ENCODE measurements around the gene FBXL7. TPM values are rescaled to one million over a fixed set of nuclear protein-coding genes. Genes with fewer than 3 reads are reported as not detected.

FBXL7 gene
- total RNA-seq, 1 donor from 2014 or later, result 4.4 TPM

GRCh38 chr5:15493501-15493900 is 6.5 kb upstream of the FBXL7 start:
- TF ChIP-seq, protein P1, sequence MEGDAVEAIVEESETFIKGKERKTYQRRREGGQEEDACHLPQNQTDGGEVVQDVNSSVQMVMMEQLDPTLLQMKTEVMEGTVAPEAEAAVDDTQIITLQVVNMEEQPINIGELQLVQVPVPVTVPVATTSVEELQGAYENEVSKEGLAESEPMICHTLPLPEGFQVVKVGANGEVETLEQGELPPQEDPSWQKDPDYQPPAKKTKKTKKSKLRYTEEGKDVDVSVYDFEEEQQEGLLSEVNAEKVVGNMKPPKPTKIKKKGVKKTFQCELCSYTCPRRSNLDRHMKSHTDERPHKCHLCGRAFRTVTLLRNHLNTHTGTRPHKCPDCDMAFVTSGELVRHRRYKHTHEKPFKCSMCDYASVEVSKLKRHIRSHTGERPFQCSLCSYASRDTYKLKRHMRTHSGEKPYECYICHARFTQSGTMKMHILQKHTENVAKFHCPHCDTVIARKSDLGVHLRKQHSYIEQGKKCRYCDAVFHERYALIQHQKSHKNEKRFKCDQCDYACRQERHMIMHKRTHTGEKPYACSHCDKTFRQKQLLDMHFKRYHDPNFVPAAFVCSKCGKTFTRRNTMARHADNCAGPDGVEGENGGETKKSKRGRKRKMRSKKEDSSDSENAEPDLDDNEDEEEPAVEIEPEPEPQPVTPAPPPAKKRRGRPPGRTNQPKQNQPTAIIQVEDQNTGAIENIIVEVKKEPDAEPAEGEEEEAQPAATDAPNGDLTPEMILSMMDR (IDR thresholded peaks at IDR 0.05; ENCODE audit: insufficient read depth, low read length, poor library complexity, severe bottlenecking), result no peak
- H3K4me3 ChIP-seq (ENCODE audit: low read depth, low read length), result no peak overlapping the region

DNA sequence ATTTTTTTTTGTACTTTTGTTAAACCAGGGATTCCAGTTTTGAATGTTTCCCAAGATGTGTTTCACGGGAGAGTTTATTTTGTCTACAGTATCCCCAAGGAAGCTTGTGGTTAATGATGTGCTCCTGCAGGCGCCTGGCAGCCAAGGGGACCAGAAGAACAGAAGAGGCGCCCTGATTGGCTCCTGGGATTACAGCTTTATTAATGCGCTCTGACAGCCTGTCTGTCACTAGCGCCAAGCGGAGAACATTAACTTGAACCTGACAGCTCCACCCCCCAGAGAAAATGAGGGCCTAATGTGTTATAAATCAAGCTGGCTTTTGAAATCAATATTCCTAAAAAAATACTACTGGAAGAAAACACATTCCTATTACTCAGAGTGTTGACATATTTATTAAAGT is 5.0 kb upstream of the FBXL7 start:
- Histone ChIP-seq H3K36me3 (ENCODE audit: control insufficient read depth, insufficient read depth, low read length) (no peaks in the 10 kb centered on the region), H3K4me3 (ENCODE audit: low read depth, low read length) (no peak overlapping the region), H3K27me3 (ENCODE audit: control insufficient read depth, insufficient read depth, low read length) (no peaks in the 10 kb centered on the region)
- DNase-seq (ENCODE audit: low read depth), result no peak
- TF ChIP-seq, protein P1 (IDR thresholded peaks at IDR 0.05; ENCODE audit: insufficient read depth, low read length, poor library complexity, severe bottlenecking), result no peak

More at GRCh38 chr5:15493501-15493900, 6.5 kb upstream of the FBXL7 start:
- Histone ChIP-seq H3K27me3 (ENCODE audit: control insufficient read depth, insufficient read depth, low read length) (peaks cover under 1% of the 10 kb centered on the region), H3K36me3 (ENCODE audit: control insufficient read depth, insufficient read depth, low read length) (no peaks in the 10 kb centered on the region)
- DNase-seq (ENCODE audit: low read depth), result no peak

GRCh38 chr5:15496886-15497285 is 3.1 kb upstream of the FBXL7 start:
- H3K4me3 ChIP-seq (ENCODE audit: low read depth, low read length), result no peak overlapping the region
- DNase-seq (ENCODE audit: low read depth), result no peak
- TF ChIP-seq, protein P1 (IDR thresholded peaks at IDR 0.05; ENCODE audit: insufficient read depth, low read length, poor library complexity, severe bottlenecking), result no peak
- no peaks in the 10 kb centered on the region for H3K27me3 ChIP-seq (ENCODE audit: control insufficient read depth, insufficient read depth, low read length)
- no peaks in the 10 kb centered on the region for H3K36me3 ChIP-seq (ENCODE audit: control insufficient read depth, insufficient read depth, low read length)

DNA sequence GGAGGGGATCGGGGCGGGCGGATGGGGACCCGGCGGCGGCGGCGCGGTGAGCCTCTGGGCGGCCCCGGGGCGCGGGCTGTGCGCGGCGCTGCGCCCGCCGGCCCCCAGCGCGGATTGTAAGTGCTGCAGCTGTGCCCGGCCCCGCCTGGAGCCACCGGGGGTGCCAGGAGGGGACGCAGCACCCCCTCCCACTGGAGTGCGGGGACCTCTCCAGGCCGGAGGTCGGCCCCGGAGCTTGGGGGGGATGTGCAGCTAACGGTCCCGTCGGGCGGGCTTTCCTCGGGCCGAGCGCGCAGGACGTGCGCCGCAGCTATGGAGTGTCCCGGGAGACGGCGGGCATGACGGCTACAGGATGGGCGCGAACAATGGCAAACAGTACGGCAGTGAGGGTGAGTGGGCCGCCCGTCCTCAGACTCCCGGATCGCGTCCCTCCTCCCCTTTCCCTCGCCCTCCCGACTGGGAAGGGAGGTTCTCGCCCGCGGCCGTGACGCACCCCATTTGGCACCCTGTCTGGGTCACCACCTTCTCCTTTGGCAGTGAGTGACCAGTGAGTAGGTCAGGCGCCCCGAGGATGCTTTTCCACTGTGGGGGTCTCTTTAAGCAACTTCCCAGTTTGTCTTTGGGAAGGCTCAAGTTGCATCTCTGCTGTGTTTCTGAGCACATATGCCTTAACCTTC is 483 bp downstream of the FBXL7 start:
- Histone ChIP-seq H3K27me3 (ENCODE audit: control insufficient read depth, insufficient read depth, low read length) (no peaks in the 10 kb centered on the region), H3K36me3 (ENCODE audit: control insufficient read depth, insufficient read depth, low read length) (no peaks in the 10 kb centered on the region), H3K4me3 (ENCODE audit: low read depth, low read length) (peak overlapping the region; percentile 93)
- TF ChIP-seq, protein P1 (IDR thresholded peaks at IDR 0.05; ENCODE audit: insufficient read depth, low read length, poor library complexity, severe bottlenecking), result no peak
- no peak for DNase-seq (ENCODE audit: low read depth)

DNA sequence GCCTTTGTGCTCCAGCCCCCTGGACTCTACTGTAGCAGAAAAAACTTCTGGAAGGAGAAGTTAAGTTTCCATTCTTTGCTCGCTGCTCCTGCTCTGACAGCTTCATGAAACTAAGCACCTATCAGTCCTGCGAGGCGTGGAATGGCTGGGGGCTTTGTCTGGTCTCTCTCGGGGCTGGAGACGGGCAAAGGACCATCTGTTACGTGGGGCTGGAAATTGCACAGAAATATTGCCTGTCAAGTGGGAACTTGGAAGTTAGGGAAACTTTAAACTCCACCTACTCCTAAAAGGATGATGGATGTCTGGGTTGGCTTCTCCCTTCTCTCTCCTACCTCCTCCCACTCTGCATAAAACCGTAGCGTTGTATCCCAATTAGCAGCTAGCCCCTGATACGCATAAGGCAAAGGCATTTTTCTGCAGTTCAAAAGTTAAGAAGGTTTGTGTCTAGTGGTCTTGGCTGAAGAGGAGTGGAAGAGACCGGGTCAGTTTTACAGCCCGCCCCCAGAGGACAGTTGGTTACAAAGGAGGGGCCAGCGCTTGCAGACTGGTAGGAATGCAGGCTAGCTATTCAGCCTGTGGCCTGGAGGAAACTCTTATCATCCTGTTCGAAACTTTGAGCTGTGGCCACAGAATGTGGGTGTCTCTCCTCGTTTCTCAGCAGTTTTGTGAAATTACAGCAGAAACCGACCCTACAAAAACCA is 1.3 kb downstream of the FBXL7 start:
- Histone ChIP-seq H3K27me3 (ENCODE audit: control insufficient read depth, insufficient read depth, low read length) (no peaks in the 10 kb centered on the region), H3K36me3 (ENCODE audit: control insufficient read depth, insufficient read depth, low read length) (no peaks in the 10 kb centered on the region), H3K4me3 (ENCODE audit: low read depth, low read length) (peak overlapping the region; percentile 93)
- TF ChIP-seq, protein P1 (IDR thresholded peaks at IDR 0.05; ENCODE audit: insufficient read depth, low read length, poor library complexity, severe bottlenecking), result peak; percentile 25
- DNase-seq (ENCODE audit: low read depth), result peak; percentile 29

All from kidney epithelial cell (primary cell).